GM12872 (cell line): ENCODE data around the gene SURF6.

Experiments
- CTCF ChIP-seq: IDR thresholded peaks from 3 replicates; pipeline ENCODE4 v1.5.1; 2011; ENCODE audit warnings: low read depth, mild to moderate bottlenecking, low read length, moderate library complexity; ENCODE audit not compliant: insufficient read depth

The SURF6 gene

GRCh38 chr9:133339641-133340040 lies 3.7 kb upstream of the SURF6 start:
- no peak for TF ChIP-seq CTCF

GRCh38 chr9:133334161-133334560 lies 1.8 kb downstream of the SURF6 start:
- TF ChIP-seq CTCF: no peak

GRCh38 chr9:133333566-133333965 lies 2.4 kb downstream of the SURF6 start:
- TF ChIP-seq CTCF: no peak

- no peak for TF ChIP-seq CTCF
Observed at GRCh38 chr9:133333011-133333410, 3.0 kb downstream of the SURF6 start.

- TF ChIP-seq CTCF: no peak
Observed at GRCh38 chr9:133332381-133332730, 3.6 kb downstream of the SURF6 start.

GRCh38 chr9:133331641-133332380 lies 4.2 kb downstream of the SURF6 start:
- TF ChIP-seq CTCF: no peak

- TF ChIP-seq CTCF: no peak
Observed at GRCh38 chr9:133331221-133331620, 4.8 kb downstream of the SURF6 start.
